Upper lobe of left lung (tissue), 6 donors: Measurements from ENCODE around the gene ART1. TPM values are rescaled to one million over a fixed set of nuclear protein-coding genes. Genes with fewer than 3 reads are reported as not detected.
"Not testable (repeated sequence)": the region's sequence is repeated elsewhere in the genome, so short reads cannot be mapped to it uniquely, and the experiment has no call there.

Experiments used
- ATAC-seq, 2 donors: fragments of 200-7000 bp; cut with Tn5 transposase; one replicate each; pipeline ENCODE4 v1.9.1; 2022; ENCODE audit warnings: mild to moderate bottlenecking in 2 of 2, moderate library complexity in 2 of 2; ENCODE audit not compliant: low FRiP score in 2 of 2
- DNase-seq, 2 donors: peaks; one replicate each; pipeline ENCODE4 v3.0.0-alpha.2; 2019 to 2020
- H3K27ac ChIP-seq, 4 donors: fragments of 200-600 bp; sonication (generic); one replicate each; pipeline ENCODE4 v1.5.1; 2016 to 2019
- H3K27me3 ChIP-seq, 4 donors: fragments of 200-600 bp; sonication (generic); one replicate each; pipeline ENCODE4 v1.5.1; 2017 to 2019
- H3K36me3 ChIP-seq, 4 donors: fragments of 200-600 bp; sonication (generic); one replicate each; pipeline ENCODE4 v1.5.1; 2016 to 2019
- H3K4me1 ChIP-seq, 4 donors: fragments of 200-600 bp; sonication (generic); one replicate each; pipeline ENCODE4 v1.5.1; 2018 to 2019
- H3K4me3 ChIP-seq, 4 donors: fragments of 200-600 bp; sonication (generic); one replicate each; pipeline ENCODE4 v1.5.1; 2017 to 2019; ENCODE audit warnings: mild to moderate bottlenecking in 2 of 4, moderate library complexity in 1 of 4
- H3K9me3 ChIP-seq, 4 donors: fragments of 200-600 bp; sonication (generic); one replicate each; pipeline ENCODE4 v1.5.1; 2018 to 2019
- CTCF ChIP-seq, 6 experiments: fragments of 450-650 bp in 4 of 6; fragments of 200-600 bp in 2 of 6; sonication (generic) in 2 of 6; IDR thresholded peaks; one replicate each; pipeline ENCODE4 v1.5.1; 2016 to 2019; ENCODE audit warnings: antibody characterized with exemption in 6 of 6
- EP300 ChIP-seq, 4 donors: sonication (generic); formaldehyde crosslinking; IDR thresholded peaks; one replicate each; pipeline ENCODE4 v1.5.1; 2017; ENCODE audit warnings: antibody characterized with exemption in 4 of 4, control low read depth in 2 of 4
- POLR2A ChIP-seq, 4 donors: fragments of 450-650 bp; IDR thresholded peaks; one replicate each; pipeline ENCODE4 v1.5.1; 2016 to 2017; ENCODE audit warnings: antibody characterized with exemption in 4 of 4, mild to moderate bottlenecking in 2 of 4
- POLR2AphosphoS5 ChIP-seq, 2 donors: sonication (generic); formaldehyde crosslinking; IDR thresholded peaks; one replicate each; pipeline ENCODE4 v1.5.1; 2017; ENCODE audit warnings: antibody characterized with exemption in 2 of 2
- WGBS, 2 donors: methylation state at CpG; one replicate each; pipeline ENCODE4 v1.1.5; 2017 to 2018; 5-methylcytosine and 5-hydroxymethylcytosine counted together
- total RNA-seq, 6 donors: library from RNA; depleted of rRNA in 4 of 6; stranded (reverse); fragments of >200 nt in 4 of 6; gene quantifications; one replicate each; pipeline versions ENCODE4 v1.1.0 to v1.2.1, GENCODE V29; 2016 to 2021
- donor health status: DM: no; HTN: no; CAD: no; lungs with moderate emphysema.
- donor health status: DM: no; HTN: yes; CAD: no; lungs with severe emphysema.

The ART1 gene
- total RNA-seq, 6 donors from 2014 or later: 0.61 to 1.9 (median 1.2) TPM; not detected in 2

GRCh38 chr11:3645552-3645951 lies 624 bp downstream of the ART1 start:
- Histone ChIP-seq H3K27me3 (no peaks in the 10 kb centered on the region), H3K4me3 (peak overlapping the region in 2 of 4 donors; percentile 8 to 22), H3K27ac (peak overlapping the region in 1 of 4 donors; percentile 43), H3K36me3 (no peaks in the 10 kb centered on the region), H3K4me1 (peaks cover 12 to 21% (median 18%) of the 10 kb centered on the region in 4 donors), H3K9me3 (no peaks in the 10 kb centered on the region)
- TF ChIP-seq EP300 (IDR thresholded peaks at IDR 0.05) (no peak), POLR2AphosphoS5 (IDR thresholded peaks at IDR 0.05) (no peak), CTCF (IDR thresholded peaks at IDR 0.05) (no peak), POLR2A (IDR thresholded peaks at IDR 0.05) (no peak)
- DNase-seq (no peak), ATAC-seq (no peak)
- WGBS, 2 donors: 72 to 80% methylated on average over 6 to 7 of the region's 7 CpGs

- not testable (repeated sequence) for H3K4me1 ChIP-seq, H3K27me3 ChIP-seq, DNase-seq, ATAC-seq, H3K36me3 ChIP-seq, H3K27ac ChIP-seq, H3K9me3 ChIP-seq, H3K4me3 ChIP-seq
- WGBS, 2 donors: 78 to 81% methylated on average over 13 of the region's 13 CpGs
Measured at GRCh38 chr11:3648843-3649242, 3.9 kb downstream of the ART1 start.

GRCh38 chr11:3649374-3649773 lies 4.4 kb downstream of the ART1 start:
- H3K4me1 ChIP-seq, DNase-seq, H3K27me3 ChIP-seq, H3K4me3 ChIP-seq, H3K36me3 ChIP-seq, ATAC-seq, H3K27ac ChIP-seq, H3K9me3 ChIP-seq: not testable (repeated sequence)
- 46 to 60% methylated on average over 9 of the region's 9 CpGs for WGBS, 2 donors

DNA sequence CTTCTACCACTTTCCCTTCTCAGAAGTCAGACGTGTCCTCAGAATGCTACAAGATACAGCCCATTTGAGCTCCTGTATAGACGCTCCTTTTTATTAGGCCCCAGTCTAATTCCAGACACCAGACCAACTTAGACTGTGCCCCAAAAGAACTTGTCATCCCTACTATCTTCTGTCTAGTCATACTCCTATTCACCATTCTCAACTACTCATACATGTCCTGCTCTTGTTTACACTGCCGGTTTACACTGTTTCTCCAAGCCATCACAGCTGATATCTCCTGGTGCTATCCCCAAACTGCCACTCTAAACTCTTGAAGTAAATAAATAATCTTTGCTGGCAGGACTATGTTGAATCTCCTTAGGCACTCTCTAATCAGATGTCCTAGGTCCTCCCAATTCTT lies 7.6 kb downstream of the ART1 start:
- H3K4me1 ChIP-seq, H3K27me3 ChIP-seq, H3K4me3 ChIP-seq, ATAC-seq, DNase-seq, H3K36me3 ChIP-seq, H3K9me3 ChIP-seq, H3K27ac ChIP-seq: not testable (repeated sequence)
- WGBS, 2 donors: 88 to 89% methylated on average over 3 of the region's 3 CpGs

DNA sequence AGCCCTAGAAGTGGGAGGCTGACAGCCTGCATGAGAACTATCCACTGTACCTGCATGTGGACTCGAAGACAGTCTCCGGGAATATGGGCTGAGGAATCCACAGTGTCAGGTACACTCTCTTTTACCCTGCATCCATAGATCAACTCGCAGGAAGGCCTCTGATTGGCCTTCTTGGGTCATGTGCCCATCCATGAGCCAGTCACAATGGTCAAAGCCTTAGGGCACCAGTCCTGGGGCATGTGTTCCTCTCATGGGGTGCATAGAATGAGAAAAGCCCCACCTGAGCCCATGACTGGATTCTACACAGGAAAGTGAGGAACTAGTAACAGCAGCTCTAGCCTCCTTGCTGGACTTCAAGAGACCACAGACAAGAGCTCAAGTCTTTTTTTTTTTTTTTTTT lies 10.6 kb downstream of the ART1 start:
- Histone ChIP-seq H3K27me3 (no peaks in the 10 kb centered on the region), H3K36me3 (no peaks in the 10 kb centered on the region), H3K4me3 (no peak overlapping the region), H3K9me3 (no peaks in the 10 kb centered on the region), H3K27ac (no peak overlapping the region), H3K4me1 (no peaks in the 10 kb centered on the region)
- no peak for DNase-seq
- WGBS, 2 donors: 90 to 98% methylated on average over 3 of the region's 3 CpGs
- TF ChIP-seq POLR2AphosphoS5 (IDR thresholded peaks at IDR 0.05): no peak
- TF ChIP-seq CTCF (IDR thresholded peaks at IDR 0.05): no peak
- TF ChIP-seq EP300 (IDR thresholded peaks at IDR 0.05): no peak
- no peak for TF ChIP-seq POLR2A (IDR thresholded peaks at IDR 0.05)
- no peak for ATAC-seq

DNA sequence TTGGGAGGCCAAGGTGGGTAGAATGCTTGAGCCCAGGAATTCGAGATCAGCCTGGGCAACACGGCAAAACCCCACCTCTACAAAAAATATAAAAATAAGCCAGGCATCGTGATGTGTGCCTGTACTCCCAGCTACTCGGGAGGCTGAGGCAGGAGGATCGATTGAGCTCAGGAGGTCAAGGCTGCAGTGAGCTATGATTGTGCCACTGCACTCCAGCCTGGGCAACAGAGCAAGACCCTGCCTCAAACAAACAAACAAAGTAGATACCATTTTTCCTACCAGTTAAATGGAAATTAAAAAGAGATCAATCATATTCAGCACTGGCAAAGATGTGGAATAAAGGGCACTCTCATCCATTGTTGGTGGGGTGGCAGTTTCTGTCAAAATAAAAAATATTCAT lies 12.4 kb downstream of the ART1 start:
- not testable (repeated sequence) for H3K9me3 ChIP-seq, H3K27me3 ChIP-seq, ATAC-seq, DNase-seq, H3K36me3 ChIP-seq, H3K4me3 ChIP-seq, H3K4me1 ChIP-seq, H3K27ac ChIP-seq
- WGBS, 2 donors: 82 to 85% methylated on average over 5 of the region's 5 CpGs

DNA sequence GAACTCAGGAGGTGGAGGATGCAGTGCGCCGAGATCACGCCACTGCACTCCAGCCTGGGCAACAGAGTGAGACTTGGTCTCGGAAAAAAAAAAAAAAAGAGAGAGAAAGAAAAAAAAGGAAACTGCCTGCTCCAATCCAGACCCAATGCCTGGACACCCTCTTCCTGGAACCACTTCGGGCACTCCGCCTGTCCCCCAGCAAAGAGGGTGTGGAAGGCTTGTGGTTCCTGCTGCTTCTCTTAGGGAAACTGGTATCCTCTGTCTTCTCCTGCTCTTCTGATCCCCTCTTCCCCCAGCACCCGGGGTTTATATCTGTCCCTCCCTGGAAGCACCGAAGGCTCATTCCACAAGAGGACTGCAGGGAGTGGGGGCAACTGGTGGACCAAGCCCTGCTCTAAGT lies 13.3 kb downstream of the ART1 start:
- no peak overlapping the region for H3K27ac ChIP-seq
- DNase-seq: no peak
- H3K36me3 ChIP-seq: no peaks in the 10 kb centered on the region
- H3K27me3 ChIP-seq: no peaks in the 10 kb centered on the region
- no peaks in the 10 kb centered on the region for H3K4me1 ChIP-seq
- TF ChIP-seq CTCF (IDR thresholded peaks at IDR 0.05): no peak
- no peak for TF ChIP-seq POLR2A (IDR thresholded peaks at IDR 0.05)
- TF ChIP-seq EP300 (IDR thresholded peaks at IDR 0.05): no peak
- TF ChIP-seq POLR2AphosphoS5 (IDR thresholded peaks at IDR 0.05): no peak
- no peaks in the 10 kb centered on the region for H3K9me3 ChIP-seq
- no peak overlapping the region for H3K4me3 ChIP-seq
- ATAC-seq: no peak
- WGBS, 2 donors: 77 to 90% methylated on average over 8 of the region's 8 CpGs
